Sciatic nerve (tissue), 2 donors: Measurements from ENCODE around the gene ZRANB1. TPM values are rescaled to one million over a fixed set of nuclear protein-coding genes. Genes with fewer than 3 reads are reported as not detected.

Experiments
- ATAC-seq: fragments of 200-7000 bp; cut with Tn5 transposase; one replicate; pipeline ENCODE4 v1.9.1; 2020; ENCODE audit warnings: mild to moderate bottlenecking, moderate library complexity
- DNase-seq: peaks from one replicate; pipeline ENCODE4 v3.0.0-alpha.2; 2020; ENCODE audit warnings: low spot score
- intact Hi-C: fragments of 100-400 bp; cut with DNase I; formaldehyde crosslinking; loops from one replicate; pipeline ENCODE4 v1.14.2; 2022
- total RNA-seq: library from RNA; stranded (reverse); fragmentation: NEBNext Ultra II Directional; extraction: Animal tissue kit (Norgen Biotek cat#: 25700); gene quantifications from one replicate; pipeline ENCODE4 v1.2.1, GENCODE V29; 2021
- donor health status: DM: no; HTN: no; CAD: no.
- donor health status: DM: no; HTN: no; CAD: no.

The ZRANB1 gene
- total RNA-seq, 1 donor from 2014 or later, result 27.6 TPM

DNA sequence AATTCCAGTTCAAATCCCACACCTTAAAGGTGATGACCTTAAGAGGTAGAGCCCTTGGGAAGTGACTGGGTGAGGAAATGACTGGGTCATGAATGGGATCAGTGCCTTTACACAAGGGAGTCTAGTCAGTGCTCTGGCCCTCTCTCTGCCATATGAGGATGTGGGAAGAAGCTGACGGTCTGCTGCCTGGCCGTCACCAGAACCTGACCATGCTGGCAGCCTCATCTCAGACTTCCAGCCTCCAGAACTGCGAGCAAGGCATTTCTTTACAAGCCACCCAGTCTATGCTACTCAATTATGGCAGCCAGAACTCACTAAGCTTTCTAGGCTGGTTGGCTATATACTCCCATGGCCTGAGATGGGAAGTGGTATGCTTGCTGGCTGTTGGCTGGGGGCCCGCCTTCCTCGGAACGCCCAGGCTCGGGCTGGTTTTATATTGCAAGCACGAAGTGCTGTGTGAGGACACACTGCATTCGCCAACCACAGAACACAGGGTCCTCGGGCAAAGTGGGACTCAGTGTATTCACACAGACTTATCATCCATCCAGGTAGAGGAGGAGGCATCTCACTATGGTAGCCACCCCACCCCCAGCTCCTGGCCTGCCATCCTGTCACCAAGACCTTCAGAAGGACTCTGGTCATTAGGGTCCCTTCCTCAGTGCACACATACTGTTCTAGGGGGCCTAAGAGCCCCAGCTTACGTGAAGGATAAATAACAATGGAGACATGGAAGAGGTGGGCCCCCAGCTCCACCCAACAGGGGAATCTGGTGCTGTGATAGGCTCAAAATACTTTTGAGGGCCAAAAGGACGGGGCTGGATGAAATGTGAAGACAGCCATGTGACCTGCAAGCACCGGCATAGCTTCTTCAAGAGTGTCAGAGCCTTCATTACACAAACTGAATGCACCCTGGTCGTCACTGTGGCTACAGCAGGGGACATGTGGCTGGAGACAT lies 49.0 kb downstream of the ZRANB1 start:
- DNase-seq (no peak), ATAC-seq (no peak)
- intact Hi-C loops, result loop anchor here (10.0 kb wide), 1 partner anchor 54 kb away; no protein-coding TSS in a partner anchor

GRCh38 chr10:124991835-124992234 lies 49.9 kb downstream of the ZRANB1 start:
- ATAC-seq, result no peak
- DNase-seq, result no peak
- intact Hi-C loops, result loop anchor here (10.0 kb wide), 1 partner anchor 53 kb away; no protein-coding TSS in a partner anchor

DNA sequence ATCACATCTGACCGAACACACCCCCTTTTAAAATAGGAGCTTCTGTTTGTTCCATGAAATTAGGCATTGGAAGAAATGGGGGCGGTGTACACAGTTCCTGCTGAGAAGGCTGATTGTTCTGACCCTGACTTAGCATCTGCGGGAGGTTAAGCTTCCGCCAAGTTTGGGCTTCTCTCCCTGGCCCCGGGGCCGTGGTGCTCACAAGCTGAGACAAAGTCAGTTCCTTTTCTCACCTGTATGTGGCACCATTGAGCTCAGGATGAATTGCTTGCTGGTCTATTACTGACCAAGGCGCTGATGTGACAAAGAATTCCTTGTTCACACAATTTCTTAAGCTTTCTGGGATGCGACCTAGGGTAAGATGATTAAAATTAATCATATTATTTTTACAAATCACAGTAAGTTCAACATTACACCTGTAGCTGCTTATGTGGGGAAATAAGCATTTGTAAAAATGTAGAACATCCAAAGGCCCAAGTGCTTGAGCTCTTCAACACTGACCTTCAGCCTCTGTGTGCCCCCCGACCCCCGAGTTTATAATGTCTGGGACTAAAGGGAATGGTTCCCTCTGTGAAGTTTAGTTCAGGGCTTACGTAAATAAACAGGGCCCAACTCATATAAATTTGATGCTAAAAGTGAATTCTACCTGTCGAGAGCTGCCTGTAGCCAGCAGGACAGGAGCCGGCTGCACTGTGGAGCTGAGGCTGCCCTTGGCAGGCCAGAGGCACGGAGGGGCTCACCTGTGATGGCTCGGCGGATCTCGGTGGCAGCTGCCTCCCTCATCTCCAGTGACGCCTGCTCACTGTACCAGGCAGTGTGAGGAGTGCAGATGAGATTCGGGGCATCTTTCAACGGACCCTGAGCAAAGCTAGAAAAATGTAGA lies 50.8 kb downstream of the ZRANB1 start:
- intact Hi-C loops, result loop anchor here (10.0 kb wide), 1 partner anchor 52 kb away; no protein-coding TSS in a partner anchor

GRCh38 chr10:124993345-124993708 lies 51.4 kb downstream of the ZRANB1 start:
- intact Hi-C loops, result loop anchor here (10.0 kb wide), 1 partner anchor 51 kb away; no protein-coding TSS in a partner anchor
- ATAC-seq (no peak), DNase-seq (no peak)

More for the DNA sequence above, 50.8 kb downstream of the ZRANB1 start:
- ATAC-seq, result peak; percentile 86
- peak; percentile 83 for DNase-seq

GRCh38 chr10:124993736-124994451 lies 52.0 kb downstream of the ZRANB1 start:
- ATAC-seq (no peak), DNase-seq (no peak)
- intact Hi-C loops, result loop anchor here (10.0 kb wide), 1 partner anchor 51 kb away; no protein-coding TSS in a partner anchor

GRCh38 chr10:124994573-124995473 lies 52.9 kb downstream of the ZRANB1 start:
- ATAC-seq (no peak), DNase-seq (peak; percentile 54)
- intact Hi-C loops, result loop anchor here (10.0 kb wide), 1 partner anchor 50 kb away; no protein-coding TSS in a partner anchor

- no peak for ATAC-seq
- intact Hi-C loops, result loop anchor here (10.0 kb wide), 1 partner anchor 49 kb away; no protein-coding TSS in a partner anchor
These were observed 53.7 kb downstream of the ZRANB1 start for GRCh38 chr10:124995605-124996004.

GRCh38 chr10:124996127-124996853 lies 54.4 kb downstream of the ZRANB1 start:
- ATAC-seq, result no peak
- intact Hi-C loops, result loop anchor here (10.0 kb wide), 1 partner anchor 49 kb away; no protein-coding TSS in a partner anchor
- peak; percentile 53 for DNase-seq

More at GRCh38 chr10:124995605-124996004, 53.7 kb downstream of the ZRANB1 start:
- DNase-seq, result peak; percentile 34

DNA sequence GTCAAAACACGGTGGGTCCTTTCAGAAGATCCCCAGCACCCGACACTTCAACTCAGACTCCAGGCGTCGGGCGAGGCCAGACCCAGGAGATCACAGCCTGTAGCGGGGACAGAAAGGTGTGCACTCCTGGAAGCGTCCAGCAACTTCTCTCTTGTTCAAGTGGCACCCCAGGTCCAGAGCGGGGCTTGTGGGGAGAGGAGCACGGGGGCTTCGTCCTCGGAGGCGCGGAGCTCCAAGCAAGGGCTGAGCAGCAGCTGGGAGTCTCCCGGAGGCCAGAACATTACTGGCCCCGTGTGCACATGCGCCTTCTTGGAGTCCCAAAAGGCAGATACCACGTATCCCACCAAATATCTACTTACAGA lies 54.9 kb downstream of the ZRANB1 start:
- DNase-seq (peak; percentile 53), ATAC-seq (no peak)
- intact Hi-C loops, result loop anchor here (10.0 kb wide), 1 partner anchor 48 kb away; no protein-coding TSS in a partner anchor

DNA sequence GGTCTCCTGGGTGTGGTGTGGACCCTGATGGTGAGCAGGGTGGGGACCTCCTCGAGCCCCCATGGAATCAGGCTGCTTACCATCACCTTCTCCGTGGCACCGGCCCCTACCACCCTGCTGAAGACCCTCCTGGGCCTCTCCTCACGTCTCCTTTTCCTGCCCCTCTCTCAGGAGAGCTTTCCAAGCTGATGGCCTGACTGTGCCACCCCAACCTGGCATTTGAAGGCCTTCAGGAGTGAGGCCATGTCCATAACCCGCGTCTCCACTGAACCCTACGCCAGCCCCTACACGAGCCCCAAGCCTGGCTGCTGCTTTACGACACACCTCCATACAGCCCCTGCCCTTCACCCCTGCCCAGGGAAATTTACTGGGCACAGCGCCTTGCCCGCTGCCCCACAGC lies 55.4 kb downstream of the ZRANB1 start:
- DNase-seq, result peak; percentile 51
- intact Hi-C loops, result loop anchor here (10.0 kb wide), 1 partner anchor 47 kb away; no protein-coding TSS in a partner anchor
- ATAC-seq, result no peak

DNA sequence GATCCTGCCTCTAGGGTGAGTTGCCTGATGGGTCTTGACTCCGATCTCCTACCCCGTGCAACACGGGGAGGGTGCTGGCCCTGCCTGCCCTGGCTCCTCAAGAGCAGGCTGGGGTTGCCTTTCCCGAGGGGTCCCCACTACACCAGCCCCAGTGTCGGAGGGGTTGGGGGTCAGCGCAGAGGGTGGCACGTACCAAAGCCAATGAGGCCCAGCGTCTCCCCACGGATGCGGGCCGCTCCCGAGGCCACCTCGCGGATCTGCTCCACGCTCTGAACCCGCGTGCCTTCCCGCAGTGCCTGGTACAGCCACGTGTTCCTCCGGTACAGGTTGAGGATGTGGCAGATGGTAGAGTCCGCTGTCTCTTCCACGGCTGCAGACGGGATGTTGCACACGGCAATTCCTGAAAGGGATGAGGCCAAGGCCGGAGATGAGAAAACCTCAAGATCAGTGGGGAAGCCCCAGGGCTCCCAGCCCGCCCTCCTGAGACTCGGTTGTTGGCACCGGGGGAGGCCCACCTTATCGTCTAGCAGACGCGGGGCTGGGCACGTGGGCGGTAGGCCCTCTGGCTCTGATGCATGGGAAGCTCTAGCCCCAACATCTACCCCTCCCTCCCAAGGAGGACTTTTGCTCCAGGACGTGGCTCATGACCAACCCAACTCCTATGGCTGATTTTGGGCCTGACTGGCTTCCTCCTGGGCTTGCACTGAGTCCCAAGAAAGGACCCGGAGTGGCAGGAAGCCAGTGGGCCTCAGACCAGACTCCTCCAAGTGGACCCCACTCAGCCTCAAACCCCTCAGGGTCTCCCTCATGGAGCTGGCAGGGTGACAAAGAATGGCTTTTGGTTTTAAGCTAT lies 56.1 kb downstream of the ZRANB1 start:
- intact Hi-C loops, result loop anchor here (10.0 kb wide), 1 partner anchor 47 kb away; no protein-coding TSS in a partner anchor
- DNase-seq (peak; percentile 60), ATAC-seq (no peak)

- peak; percentile 55 for DNase-seq
- no peak for ATAC-seq
- intact Hi-C loops, result loop anchor here (10.0 kb wide), 1 partner anchor 46 kb away; no protein-coding TSS in a partner anchor
These were observed 56.8 kb downstream of the ZRANB1 start for GRCh38 chr10:124998624-124999291.

DNA sequence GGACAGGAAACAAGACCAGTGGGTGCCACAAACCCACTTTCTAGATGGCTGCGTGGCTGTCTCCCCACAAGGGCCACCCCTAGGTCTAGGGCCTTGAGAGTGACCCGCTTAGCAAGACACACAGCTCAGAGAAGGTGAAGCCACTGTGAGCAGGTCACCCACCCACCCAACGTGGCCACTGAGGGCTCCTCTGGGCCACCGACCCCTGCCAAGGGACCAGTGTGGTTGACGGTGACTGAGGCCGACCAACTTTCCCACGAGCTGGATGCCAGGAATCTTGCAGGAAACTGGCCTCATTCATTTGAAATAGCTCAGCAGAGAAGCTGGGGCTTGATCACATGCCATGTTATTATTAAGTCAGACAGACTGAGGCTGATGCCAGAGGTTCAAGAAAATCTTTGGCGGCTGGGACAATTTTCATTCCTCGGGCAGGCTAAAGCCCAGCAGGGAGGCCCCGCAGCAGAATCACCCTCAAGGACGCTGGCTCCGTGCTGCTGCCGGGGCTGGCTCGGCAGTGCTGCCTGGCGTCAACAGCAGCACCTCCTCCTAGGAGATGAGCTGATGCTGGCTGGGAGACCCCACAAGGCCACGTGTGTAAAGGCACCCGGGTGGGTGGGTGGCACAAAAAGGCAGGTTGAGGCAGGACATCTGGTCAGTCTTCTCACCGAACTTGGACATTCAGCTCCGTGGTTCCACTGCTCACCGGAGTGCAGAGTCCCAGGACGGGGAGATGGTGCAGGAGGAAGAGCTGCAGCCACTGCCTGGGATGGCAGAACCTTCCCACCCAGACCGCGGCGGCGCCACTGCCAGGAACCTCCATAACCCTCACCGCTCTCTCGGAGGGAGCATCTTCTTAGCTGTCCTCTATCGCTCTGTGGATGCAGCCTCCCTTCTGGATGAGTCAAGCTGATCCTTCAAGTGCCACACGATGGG lies 57.8 kb downstream of the ZRANB1 start:
- intact Hi-C loops, result loop anchor here (10.0 kb wide), 1 partner anchor 45 kb away; no protein-coding TSS in a partner anchor
- peak; percentile 43 for ATAC-seq
- peak; percentile 66 for DNase-seq
